IPS-18a (cell line): ENCODE measurements around the gene FGD2.

Source experiments
- H3K27ac ChIP-seq: one replicate; pipeline ENCODE4 v1.5.1; 2013; ENCODE audit warnings: low read length
- H3K27me3 ChIP-seq: one replicate; pipeline ENCODE4 v1.6.1; 2013; ENCODE audit warnings: mild to moderate bottlenecking, low read length; ENCODE audit not compliant: control insufficient read depth, insufficient read depth
- H3K36me3 ChIP-seq: one replicate; pipeline ENCODE4 v1.6.1; 2013; ENCODE audit warnings: low read depth, low read length; ENCODE audit not compliant: control insufficient read depth
- H3K4me1 ChIP-seq: one replicate; pipeline ENCODE4 v1.6.1; 2013; ENCODE audit warnings: low read depth, low read length; ENCODE audit not compliant: control insufficient read depth
- H3K4me3 ChIP-seq: one replicate; pipeline ENCODE4 v1.5.1; 2013; ENCODE audit warnings: low read length
- H3K9ac ChIP-seq: one replicate; pipeline ENCODE4 v1.6.1; 2013; ENCODE audit warnings: mild to moderate bottlenecking, low read length, moderate library complexity
- H3K9me3 ChIP-seq: one replicate; pipeline ENCODE4 v1.6.1; 2013; ENCODE audit warnings: low read depth, low read length; ENCODE audit not compliant: control insufficient read depth

The FGD2 gene, protein sequence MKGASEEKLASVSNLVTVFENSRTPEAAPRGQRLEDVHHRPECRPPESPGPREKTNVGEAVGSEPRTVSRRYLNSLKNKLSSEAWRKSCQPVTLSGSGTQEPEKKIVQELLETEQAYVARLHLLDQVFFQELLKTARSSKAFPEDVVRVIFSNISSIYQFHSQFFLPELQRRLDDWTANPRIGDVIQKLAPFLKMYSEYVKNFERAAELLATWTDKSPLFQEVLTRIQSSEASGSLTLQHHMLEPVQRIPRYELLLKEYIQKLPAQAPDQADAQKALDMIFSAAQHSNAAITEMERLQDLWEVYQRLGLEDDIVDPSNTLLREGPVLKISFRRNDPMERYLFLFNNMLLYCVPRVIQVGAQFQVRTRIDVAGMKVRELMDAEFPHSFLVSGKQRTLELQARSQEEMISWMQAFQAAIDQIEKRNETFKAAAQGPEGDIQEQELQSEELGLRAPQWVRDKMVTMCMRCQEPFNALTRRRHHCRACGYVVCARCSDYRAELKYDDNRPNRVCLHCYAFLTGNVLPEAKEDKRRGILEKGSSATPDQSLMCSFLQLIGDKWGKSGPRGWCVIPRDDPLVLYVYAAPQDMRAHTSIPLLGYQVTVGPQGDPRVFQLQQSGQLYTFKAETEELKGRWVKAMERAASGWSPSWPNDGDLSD

DNA sequence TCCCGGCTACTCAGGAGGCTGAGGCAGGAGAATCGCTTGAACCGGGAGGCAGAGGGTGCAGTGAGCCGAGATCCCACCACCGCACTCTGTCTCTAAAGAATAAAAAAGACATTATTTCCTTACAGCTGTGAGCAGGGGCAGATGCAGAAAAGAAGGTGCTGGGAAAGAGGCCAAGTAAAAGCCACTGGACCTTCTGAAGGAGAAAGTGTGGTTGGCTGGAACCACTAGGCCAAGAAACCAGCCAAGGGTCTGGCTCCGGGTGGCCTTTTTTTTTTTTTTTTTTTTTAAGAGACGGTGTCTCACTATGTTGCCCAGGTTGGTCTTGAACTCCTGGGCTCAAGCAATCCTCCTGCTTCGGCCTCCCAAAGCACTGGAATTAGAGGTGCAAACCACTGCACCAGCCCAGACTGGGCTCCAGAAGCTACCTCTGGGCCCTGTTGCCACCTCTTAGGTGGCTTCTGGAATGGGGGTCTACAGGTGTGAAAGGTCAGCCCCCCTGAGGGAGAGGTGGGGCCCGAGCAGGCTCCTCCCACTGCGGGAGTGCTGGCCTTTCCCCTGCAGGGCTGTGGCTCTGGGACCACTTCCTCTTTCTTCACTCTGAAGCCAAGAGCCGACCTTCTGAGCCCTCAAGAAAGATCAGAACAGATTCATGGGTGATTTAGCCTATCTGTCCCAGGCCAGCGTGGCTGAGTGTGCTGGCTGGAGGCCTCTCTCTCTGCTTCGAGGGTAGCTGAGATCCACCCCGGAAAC lies at the start of gene FGD2:
Gene FGD2 (plus strand): TSS at position 595 of the 750 bp plus-strand sequence. CDS start 163 bp downstream, outside the sequence.
- H3K9ac ChIP-seq = no peak within 1 kb of the TSS
- H3K4me3 ChIP-seq = no peak within 1 kb of the TSS
- H3K36me3 ChIP-seq = no peaks in the 10 kb centered on the region
- H3K4me1 ChIP-seq = no peaks in the 10 kb centered on the region
- no peaks in the 10 kb centered on the region for H3K9me3 ChIP-seq
- H3K27me3 ChIP-seq = no peaks in the 10 kb centered on the region
- no peak within 1 kb of the TSS for H3K27ac ChIP-seq

DNA sequence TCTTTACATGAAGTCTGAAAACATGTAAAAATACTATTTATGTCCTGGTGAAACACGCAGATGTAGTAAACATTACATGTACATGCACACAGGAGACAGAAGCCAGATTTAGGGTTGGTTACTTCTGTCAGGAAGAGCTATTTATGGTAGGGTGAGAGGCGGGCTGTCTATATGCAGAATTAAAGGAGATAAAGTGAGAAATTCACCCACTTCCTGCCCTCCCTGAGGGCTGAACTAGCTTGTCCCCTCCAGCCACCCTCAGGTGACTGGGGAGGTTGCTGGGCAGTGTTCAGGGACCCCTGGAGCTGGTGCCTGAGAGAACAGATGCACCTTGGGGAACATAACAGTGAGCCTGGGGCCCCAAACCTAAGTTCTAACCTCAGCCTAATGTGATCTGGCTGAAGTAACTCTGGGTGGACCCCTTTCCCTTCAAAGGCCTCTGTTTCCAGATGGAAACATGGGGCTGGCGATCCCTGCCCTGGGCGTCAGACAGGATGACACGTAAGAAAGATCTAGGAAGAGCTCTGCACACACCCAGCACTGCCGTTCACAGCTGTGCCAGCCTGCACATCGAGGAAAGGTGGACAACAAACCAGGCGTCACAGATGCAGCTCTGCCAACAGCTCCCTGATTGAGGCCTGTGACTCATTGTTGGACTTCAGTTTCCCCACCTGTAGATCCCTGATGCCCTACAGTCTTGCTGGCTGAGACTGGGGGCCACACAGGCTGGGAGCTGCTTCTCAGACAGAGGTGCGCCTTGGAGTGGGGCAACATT lies 49.6 kb upstream of the FGD2 start:
- Histone ChIP-seq H3K27me3 (no peaks in the 10 kb centered on the region), H3K9ac (no peak overlapping the region), H3K9me3 (no peaks in the 10 kb centered on the region), H3K27ac (no peak overlapping the region), H3K36me3 (no peaks in the 10 kb centered on the region), H3K4me3 (no peak overlapping the region), H3K4me1 (no peaks in the 10 kb centered on the region)

DNA sequence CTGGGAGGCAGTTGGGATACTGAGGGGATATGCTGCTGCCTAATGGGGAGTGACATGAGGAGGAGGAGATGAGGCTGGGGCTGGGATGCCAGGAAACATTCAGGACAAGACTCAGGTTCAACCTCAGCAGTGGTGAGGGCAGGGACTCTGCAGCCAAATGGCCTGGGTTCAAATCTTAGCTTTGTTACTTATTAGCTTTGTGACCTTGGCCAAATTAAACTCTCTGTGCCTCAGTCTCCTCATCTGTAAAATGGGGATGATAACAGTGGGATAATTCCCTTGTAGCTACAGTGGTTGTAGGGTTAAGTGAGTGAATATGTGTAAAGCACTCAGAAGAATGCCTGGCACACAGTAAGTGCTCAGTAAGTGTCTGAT lies 49.0 kb upstream of the FGD2 start:
- Histone ChIP-seq H3K27me3 (no peaks in the 10 kb centered on the region), H3K36me3 (no peaks in the 10 kb centered on the region), H3K9me3 (no peaks in the 10 kb centered on the region), H3K4me1 (no peaks in the 10 kb centered on the region), H3K4me3 (no peak overlapping the region), H3K9ac (no peak overlapping the region), H3K27ac (no peak overlapping the region)

DNA sequence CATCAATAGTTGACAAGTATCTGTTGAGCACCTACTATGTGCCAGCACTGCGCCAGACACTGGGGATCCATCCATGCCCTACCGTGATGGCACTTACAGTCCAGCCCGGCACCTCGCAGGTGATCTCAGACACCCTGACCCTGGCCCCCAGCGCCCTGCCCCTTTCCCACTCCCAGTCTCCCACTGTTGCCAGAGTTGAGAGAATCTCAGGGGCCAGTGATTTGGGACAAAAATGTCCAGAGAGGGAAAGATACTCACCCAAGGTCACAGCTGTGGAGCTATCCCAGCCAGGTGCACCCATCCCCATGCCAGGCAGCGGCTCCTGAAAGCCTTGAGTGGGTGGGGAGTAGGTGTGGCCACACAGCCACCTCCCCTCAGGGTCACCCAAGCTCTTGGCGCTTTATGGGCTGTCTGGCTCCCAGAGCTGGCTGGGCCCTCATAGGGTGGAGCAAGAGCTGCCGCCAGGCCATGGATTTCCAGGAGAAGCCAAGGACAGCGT lies 47.6 kb upstream of the FGD2 start:
- Histone ChIP-seq H3K27me3 (no peaks in the 10 kb centered on the region), H3K9ac (no peak overlapping the region), H3K4me1 (no peaks in the 10 kb centered on the region), H3K9me3 (no peaks in the 10 kb centered on the region), H3K27ac (no peak overlapping the region), H3K4me3 (no peak overlapping the region), H3K36me3 (no peaks in the 10 kb centered on the region)

DNA sequence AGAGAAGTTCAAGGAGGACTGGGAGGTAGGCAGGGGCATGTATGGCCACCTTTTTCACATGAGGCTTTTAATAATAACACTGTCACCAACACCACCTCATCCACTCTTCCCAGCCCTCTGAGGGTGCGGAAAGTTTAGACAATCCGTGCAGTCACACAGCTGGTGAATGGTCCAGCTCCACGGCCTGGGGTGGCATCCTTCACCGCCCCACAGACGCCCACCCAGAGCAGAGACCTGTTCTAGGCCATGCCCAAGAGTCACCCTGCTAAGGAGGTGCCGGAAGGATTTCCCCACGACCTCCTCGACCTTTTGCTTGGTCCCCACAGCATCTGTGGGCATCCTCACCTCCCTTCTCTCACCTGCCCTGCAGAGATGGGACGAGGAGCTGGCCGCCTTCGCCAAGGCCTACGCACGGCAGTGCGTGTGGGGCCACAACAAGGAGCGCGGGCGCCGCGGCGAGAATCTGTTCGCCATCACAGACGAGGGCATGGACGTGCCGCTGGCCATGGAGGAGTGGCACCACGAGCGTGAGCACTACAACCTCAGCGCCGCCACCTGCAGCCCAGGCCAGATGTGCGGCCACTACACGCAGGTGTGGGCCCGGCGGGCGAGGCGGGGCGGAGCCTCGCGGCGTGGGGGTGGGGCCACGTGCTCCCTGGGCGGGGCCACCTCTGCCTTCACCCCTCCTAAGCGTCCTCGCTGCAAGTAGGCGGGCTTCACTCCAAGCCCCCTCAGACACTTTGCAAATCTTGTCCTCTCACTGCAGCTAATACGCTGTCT lies 46.5 kb upstream of the FGD2 start:
- Histone ChIP-seq H3K36me3 (no peaks in the 10 kb centered on the region), H3K27me3 (no peaks in the 10 kb centered on the region), H3K9me3 (no peaks in the 10 kb centered on the region), H3K4me3 (no peak overlapping the region), H3K4me1 (no peaks in the 10 kb centered on the region), H3K27ac (no peak overlapping the region), H3K9ac (no peak overlapping the region)

DNA sequence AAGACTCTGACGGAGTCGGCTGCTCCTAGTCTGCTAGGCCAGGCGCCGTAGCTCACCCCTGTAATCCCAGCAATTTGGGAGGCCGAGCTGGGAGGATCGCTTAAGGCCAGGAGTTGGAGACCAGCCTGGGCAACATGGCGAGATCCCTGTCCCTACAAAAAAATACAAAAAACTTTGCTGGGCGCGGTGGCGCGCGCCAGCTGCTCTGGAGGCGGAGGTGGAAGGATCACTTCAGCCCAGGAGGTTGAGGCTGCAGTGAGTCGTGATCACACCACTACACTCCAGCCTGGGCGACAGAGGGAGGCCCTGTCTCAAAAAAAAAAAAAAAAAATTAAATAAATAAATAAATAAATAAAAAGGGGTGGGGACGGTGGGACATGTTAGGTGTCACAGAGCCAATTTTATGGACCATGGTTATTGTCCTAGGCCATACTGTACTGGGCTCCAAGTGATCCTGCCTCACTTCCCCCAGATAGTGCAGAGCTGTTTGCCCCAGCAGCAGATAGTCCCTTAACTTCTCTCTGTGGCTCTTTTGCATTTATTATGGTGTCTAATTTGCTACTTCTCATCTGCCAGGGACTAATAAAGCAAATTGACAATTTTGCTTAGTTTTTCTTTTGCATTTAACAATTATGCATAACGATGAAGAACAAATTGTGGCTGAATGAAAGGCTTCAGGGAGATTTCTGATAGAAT lies 45.8 kb upstream of the FGD2 start:
- Histone ChIP-seq H3K9ac (no peak overlapping the region), H3K27ac (no peak overlapping the region), H3K27me3 (no peaks in the 10 kb centered on the region), H3K9me3 (no peaks in the 10 kb centered on the region), H3K4me3 (no peak overlapping the region), H3K36me3 (no peaks in the 10 kb centered on the region), H3K4me1 (no peaks in the 10 kb centered on the region)

DNA sequence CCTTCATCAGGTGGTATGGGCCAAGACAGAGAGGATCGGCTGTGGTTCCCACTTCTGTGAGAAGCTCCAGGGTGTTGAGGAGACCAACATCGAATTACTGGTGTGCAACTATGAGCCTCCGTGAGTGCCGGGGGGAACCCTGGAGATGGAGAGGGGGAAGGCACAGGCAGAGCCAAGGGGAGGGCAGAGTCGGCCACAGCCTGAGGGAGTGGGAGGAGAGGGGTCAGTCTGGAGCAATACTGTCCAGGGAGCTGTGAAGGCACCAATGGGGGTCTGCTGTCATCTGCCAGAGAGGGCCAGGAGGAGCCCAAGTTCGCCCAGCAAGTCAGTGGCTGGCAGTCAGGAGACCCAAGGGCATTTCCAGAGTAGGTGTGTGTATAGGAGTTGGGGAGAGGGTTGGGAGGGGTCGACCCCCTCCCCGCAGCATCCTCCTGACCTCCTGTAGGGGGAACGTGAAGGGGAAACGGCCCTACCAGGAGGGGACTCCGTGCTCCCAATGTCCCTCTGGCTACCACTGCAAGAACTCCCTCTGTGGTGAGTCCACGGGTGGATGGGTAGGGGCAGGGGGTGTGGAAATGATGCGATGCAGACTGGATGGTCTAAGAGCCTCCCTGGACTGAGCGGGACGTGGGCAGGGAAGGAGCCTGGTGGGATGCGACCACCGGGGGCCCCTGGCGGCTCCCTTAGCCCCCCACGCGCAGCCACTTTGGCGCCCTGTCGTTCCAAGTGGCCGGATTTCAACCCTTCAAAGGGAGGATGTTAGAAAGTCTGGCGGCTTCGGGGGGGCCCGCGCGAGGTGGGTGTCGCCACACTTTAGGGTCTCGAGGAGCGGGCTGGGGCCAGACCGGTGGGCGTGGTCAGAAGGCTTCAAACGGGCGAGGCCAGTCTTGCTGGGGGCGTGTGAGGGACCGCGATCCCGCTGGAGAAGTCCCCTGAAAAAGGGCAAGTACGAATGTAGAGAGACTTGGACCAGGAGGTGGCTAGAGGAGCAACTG lies 43.7 kb upstream of the FGD2 start:
- H3K27ac ChIP-seq = no peak overlapping the region
- no peaks in the 10 kb centered on the region for H3K4me1 ChIP-seq
- no peaks in the 10 kb centered on the region for H3K27me3 ChIP-seq
- no peaks in the 10 kb centered on the region for H3K9me3 ChIP-seq
- H3K36me3 ChIP-seq = no peaks in the 10 kb centered on the region
- no peak overlapping the region for H3K9ac ChIP-seq
- H3K4me3 ChIP-seq = no peak overlapping the region

DNA sequence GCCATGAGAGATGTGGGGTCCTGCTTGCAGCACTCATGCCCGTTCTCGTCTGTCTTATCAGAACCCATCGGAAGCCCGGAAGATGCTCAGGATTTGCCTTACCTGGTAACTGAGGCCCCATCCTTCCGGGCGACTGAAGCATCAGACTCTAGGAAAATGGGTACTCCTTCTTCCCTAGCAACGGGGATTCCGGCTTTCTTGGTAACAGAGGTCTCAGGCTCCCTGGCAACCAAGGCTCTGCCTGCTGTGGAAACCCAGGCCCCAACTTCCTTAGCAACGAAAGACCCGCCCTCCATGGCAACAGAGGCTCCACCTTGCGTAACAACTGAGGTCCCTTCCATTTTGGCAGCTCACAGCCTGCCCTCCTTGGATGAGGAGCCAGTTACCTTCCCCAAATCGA lies 42.6 kb upstream of the FGD2 start:
- H3K27ac ChIP-seq = no peak overlapping the region
- H3K9ac ChIP-seq = no peak overlapping the region
- H3K4me3 ChIP-seq = no peak overlapping the region
- H3K9me3 ChIP-seq = no peaks in the 10 kb centered on the region
- no peaks in the 10 kb centered on the region for H3K27me3 ChIP-seq
- no peaks in the 10 kb centered on the region for H3K4me1 ChIP-seq
- peaks cover 6% of the 10 kb centered on the region for H3K36me3 ChIP-seq

DNA sequence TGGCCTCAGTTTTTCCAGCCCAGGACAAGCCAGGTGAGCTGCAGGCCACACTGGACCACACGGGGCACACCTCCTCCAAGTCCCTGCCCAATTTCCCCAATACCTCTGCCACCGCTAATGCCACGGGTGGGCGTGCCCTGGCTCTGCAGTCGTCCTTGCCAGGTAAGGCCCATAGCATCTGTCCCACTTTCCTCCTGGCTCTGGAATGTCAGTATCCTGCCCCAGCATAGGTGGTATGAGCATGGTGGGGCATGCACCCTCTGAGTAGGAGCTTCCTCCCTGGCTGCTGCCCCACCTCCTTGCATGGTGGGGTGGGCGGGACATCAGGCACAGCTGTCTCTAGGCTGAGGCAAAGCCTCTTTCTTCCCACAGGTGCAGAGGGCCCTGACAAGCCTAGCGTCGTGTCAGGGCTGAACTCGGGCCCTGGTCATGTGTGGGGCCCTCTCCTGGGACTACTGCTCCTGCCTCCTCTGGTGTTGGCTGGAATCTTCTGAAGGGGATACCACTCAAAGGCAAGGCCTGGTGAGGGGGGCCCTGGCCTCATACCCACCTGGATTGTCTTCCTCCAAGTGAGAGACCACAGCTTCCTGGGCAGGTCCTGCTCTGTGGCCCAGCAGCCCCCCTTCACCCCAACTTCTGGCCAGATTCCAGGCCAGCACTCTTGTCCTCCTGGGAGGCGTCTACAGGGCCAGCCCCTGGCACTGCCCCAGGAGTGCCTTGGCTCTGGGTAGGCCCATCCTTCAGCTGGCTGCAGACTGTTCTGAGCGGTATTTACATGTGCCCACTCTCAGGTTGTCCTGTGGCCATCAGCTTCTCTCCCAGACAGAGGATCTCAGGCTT lies 41.8 kb upstream of the FGD2 start:
- Histone ChIP-seq H3K36me3 (peaks cover 13% of the 10 kb centered on the region), H3K9ac (no peak overlapping the region), H3K9me3 (no peaks in the 10 kb centered on the region), H3K27me3 (no peaks in the 10 kb centered on the region), H3K27ac (no peak overlapping the region), H3K4me1 (no peaks in the 10 kb centered on the region), H3K4me3 (no peak overlapping the region)
